Spleen (tissue), 11 donors: ENCODE results near the gene SERPINB12. TPM values are rescaled to one million over a fixed set of nuclear protein-coding genes. Genes with fewer than 3 reads are reported as not detected.

Source experiments
- DNase-seq: peaks from one replicate; pipeline ENCODE4 v3.0.0-alpha.2; 2020
- H3K27ac ChIP-seq, 8 donors: fragments of 200-600 bp; sonication (generic) in 7 of 8; 1 replicate in 4 of 8; 2 replicates in 4 of 8; pipeline versions ENCODE4 v1.5.0 to v1.8.0; 2016 to 2021; ENCODE audit warnings: inconsistent platforms in 4 of 8, mild to moderate bottlenecking in 4 of 8, moderate library complexity in 1 of 8
- H3K27me3 ChIP-seq, 7 donors: fragments of 200-600 bp; sonication (generic) in 6 of 7; replicated peaks in 1 of 7; 1 replicate in 4 of 7; 2 replicates in 3 of 7; pipeline versions ENCODE4 v1.5.0 to v1.8.0; 2016 to 2021; ENCODE audit warnings: inconsistent platforms in 3 of 7, mild to moderate bottlenecking in 1 of 7
- H3K36me3 ChIP-seq, 6 donors: fragments of 200-600 bp; sonication (generic) in 5 of 6; 1 replicate in 4 of 6; 2 replicates in 2 of 6; pipeline versions ENCODE4 v1.5.0 to v1.8.0; 2016 to 2021; ENCODE audit warnings: inconsistent platforms in 2 of 6
- H3K4me1 ChIP-seq, 6 donors: fragments of 200-600 bp; sonication (generic) in 5 of 6; 1 replicate in 3 of 6; 2 replicates in 3 of 6; pipeline versions ENCODE4 v1.5.0 to v1.8.0; 2016 to 2021; ENCODE audit warnings: inconsistent platforms in 3 of 6
- H3K4me3 ChIP-seq, 8 donors: fragments of 200-600 bp; sonication (generic) in 7 of 8; 1 replicate in 4 of 8; 2 replicates in 4 of 8; pipeline versions ENCODE4 v1.5.0 to v1.8.0; 2016 to 2021; ENCODE audit warnings: inconsistent platforms in 4 of 8, mild to moderate bottlenecking in 4 of 8, moderate library complexity in 2 of 8
- H3K9me3 ChIP-seq, 8 donors: fragments of 200-600 bp; sonication (generic) in 7 of 8; 1 replicate in 4 of 8; 2 replicates in 4 of 8; pipeline versions ENCODE4 v1.5.0 to v1.8.0; 2016 to 2021; ENCODE audit warnings: inconsistent platforms in 4 of 8
- POLR2A ChIP-seq, 3 donors: fragments of 450-650 bp; IDR thresholded peaks; one replicate each; pipeline ENCODE4 v1.5.1; 2017; ENCODE audit warnings: antibody characterized with exemption in 3 of 3, mild to moderate bottlenecking in 1 of 3
- POLR2AphosphoS5 ChIP-seq, 3 donors: sonication (generic); formaldehyde crosslinking; IDR thresholded peaks; one replicate each; pipeline ENCODE4 v1.5.1; 2017; ENCODE audit warnings: antibody characterized with exemption in 3 of 3
- WGBS, 5 donors: extraction: QIAGEN DNeasy Blood & Tissue Kit in 3 of 5; methylation state at CpG; one replicate each; pipeline versions ENCODE4 v1.1.5 to v1.1.7; 2013 to 2018; 5-methylcytosine and 5-hydroxymethylcytosine counted together
- intact Hi-C: fragments of 100-400 bp; cut with DNase I; formaldehyde crosslinking; loops from one replicate; pipeline ENCODE4 v1.15.0; 2023; ENCODE audit warnings: low total_unique reads
- polyA plus RNA-seq, 3 donors: library from polyadenylated mRNA; stranded (reverse); fragments of 200-250 nt; gene quantifications; one replicate each; pipeline ENCODE4 v1.2.1, GENCODE V29; 2013
- total RNA-seq, 7 donors: library from RNA; depleted of rRNA in 3 of 7; stranded (reverse); fragments of >200 nt in 3 of 7; fragmentation: NEBNext Ultra II Directional in 4 of 7; extraction: Animal tissue kit (Norgen Biotek cat#: 25700) in 4 of 7; gene quantifications; one replicate each; pipeline versions ENCODE4 v1.1.0 to v1.2.1, GENCODE V29; 2016 to 2021
- TF ChIP-seq, protein P1 (sequence below), 11 experiments: fragments of 200-600 bp in 7 of 11; fragments of 450-650 bp in 4 of 11; sonication (generic) in 4 of 11; IDR thresholded peaks in 8 of 11; conservative IDR thresholded peaks in 3 of 11; 1 replicate in 7 of 11; 2 replicates in 4 of 11; pipeline versions ENCODE4 v1.4.0 to v1.8.0; 2016 to 2021; ENCODE audit warnings: antibody characterized with exemption in 11 of 11, inconsistent platforms in 4 of 11, mild to moderate bottlenecking in 1 of 11
- donor health status: healthy with polysubstance abuse.
- donor health status: DM: no; HTN: no; CAD: no; lungs with moderate emphysema.
- donor health status: DM: no; HTN: no; CAD: no.
- donor health status: Bipolar disorder and iron deficiency.
- donor health status: healthy.
- donor health status: DM: no; HTN: no; CAD: no.
- donor health status: DM: yes; HTN: yes; CAD: no.

The SERPINB12 gene
- total and polyA plus RNA-seq, 10 donors, result not detected

DNA sequence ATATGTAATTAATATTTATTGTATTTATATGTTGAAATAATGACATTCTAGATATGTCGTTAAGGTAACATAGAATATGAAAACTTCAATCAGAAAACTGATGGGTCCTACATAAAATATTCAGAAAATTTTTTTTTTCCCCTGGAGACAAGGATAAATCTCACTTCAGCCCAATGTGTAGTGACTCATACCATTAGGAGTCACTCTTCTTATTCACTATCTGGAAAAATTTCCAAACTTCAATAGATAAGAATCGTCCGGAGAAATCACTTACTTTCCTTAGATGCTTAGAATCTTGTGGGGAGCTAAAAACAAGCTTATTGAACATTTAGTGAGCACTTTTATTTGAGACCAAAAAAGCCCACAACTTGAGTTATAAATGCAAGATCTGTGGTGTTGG, 49.6 kb downstream of the SERPINB12 start:
- Histone ChIP-seq H3K4me1 (peaks cover 0 to 4% (median 0%) of the 10 kb centered on the region in 6 donors), H3K27me3 (peaks cover 0 to 4% (median 0%) of the 10 kb centered on the region in 7 donors), H3K9me3 (no peaks in the 10 kb centered on the region), H3K4me3 (no peak overlapping the region), H3K36me3 (no peaks in the 10 kb centered on the region), H3K27ac (no peak overlapping the region)
- no peak for DNase-seq
- intact Hi-C loops, result no loop called here
- TF ChIP-seq POLR2AphosphoS5 (IDR thresholded peaks at IDR 0.05) (no peak), POLR2A (IDR thresholded peaks at IDR 0.05) (no peak)
- TF ChIP-seq, protein P1, sequence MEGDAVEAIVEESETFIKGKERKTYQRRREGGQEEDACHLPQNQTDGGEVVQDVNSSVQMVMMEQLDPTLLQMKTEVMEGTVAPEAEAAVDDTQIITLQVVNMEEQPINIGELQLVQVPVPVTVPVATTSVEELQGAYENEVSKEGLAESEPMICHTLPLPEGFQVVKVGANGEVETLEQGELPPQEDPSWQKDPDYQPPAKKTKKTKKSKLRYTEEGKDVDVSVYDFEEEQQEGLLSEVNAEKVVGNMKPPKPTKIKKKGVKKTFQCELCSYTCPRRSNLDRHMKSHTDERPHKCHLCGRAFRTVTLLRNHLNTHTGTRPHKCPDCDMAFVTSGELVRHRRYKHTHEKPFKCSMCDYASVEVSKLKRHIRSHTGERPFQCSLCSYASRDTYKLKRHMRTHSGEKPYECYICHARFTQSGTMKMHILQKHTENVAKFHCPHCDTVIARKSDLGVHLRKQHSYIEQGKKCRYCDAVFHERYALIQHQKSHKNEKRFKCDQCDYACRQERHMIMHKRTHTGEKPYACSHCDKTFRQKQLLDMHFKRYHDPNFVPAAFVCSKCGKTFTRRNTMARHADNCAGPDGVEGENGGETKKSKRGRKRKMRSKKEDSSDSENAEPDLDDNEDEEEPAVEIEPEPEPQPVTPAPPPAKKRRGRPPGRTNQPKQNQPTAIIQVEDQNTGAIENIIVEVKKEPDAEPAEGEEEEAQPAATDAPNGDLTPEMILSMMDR (IDR thresholded peaks at IDR 0.05 in 8 of 11, conservative IDR thresholded peaks at IDR 0.05 in 3 of 11), result no peak
- WGBS, 5 donors, result 74 to 94% (median 88%) methylated on average over 3 of the region's 3 CpGs

DNA sequence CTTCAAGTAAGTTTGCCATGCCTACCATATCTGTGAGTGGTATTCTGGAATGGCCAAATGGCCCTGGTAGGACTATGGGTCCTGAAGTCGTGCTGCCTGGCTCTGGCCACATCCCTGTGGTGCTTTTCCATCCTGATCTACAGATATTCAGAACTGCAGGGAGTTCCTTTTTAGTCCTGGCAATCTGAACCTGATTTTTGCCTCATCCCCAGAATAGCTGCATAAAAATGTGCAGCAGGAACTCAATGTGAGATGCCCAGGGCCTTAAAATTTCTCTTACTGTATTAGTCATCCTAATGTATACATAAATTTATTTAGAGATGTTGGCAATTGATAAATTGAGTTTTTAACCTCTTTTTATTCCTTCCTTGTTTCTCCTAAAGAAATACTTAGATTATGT, 50.3 kb downstream of the SERPINB12 start:
- no peak for DNase-seq
- Histone ChIP-seq H3K4me1 (peaks cover 0 to 4% (median 0%) of the 10 kb centered on the region in 6 donors), H3K27ac (no peak overlapping the region), H3K27me3 (peaks cover 0 to 4% (median 0%) of the 10 kb centered on the region in 7 donors), H3K4me3 (no peak overlapping the region), H3K9me3 (no peaks in the 10 kb centered on the region), H3K36me3 (no peaks in the 10 kb centered on the region)
- TF ChIP-seq, protein P1 (IDR thresholded peaks at IDR 0.05 in 8 of 11, conservative IDR thresholded peaks at IDR 0.05 in 3 of 11), result no peak
- no peak for TF ChIP-seq POLR2A (IDR thresholded peaks at IDR 0.05)
- no peak for TF ChIP-seq POLR2AphosphoS5 (IDR thresholded peaks at IDR 0.05)
- intact Hi-C loops, result no loop called here
- WGBS, 5 donors, result 40 to 60% (median 56%) methylated on average over 1 of the region's 1 CpG

DNA sequence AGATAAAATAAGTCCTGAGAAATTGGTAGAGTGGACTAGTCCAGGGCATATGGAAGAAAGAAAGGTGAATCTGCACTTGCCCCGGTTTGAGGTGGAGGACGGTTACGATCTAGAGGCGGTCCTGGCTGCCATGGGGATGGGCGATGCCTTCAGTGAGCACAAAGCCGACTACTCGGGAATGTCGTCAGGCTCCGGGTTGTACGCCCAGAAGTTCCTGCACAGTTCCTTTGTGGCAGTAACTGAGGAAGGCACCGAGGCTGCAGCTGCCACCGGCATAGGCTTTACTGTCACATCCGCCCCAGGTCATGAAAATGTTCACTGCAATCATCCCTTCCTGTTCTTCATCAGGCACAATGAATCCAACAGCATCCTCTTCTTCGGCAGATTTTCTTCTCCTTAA, 54.8 kb downstream of the SERPINB12 start:
- 78 to 89% (median 80%) methylated on average over 14 of the region's 14 CpGs for WGBS, 5 donors
- Histone ChIP-seq H3K4me3 (no peak overlapping the region), H3K36me3 (no peaks in the 10 kb centered on the region), H3K4me1 (no peaks in the 10 kb centered on the region), H3K27ac (no peak overlapping the region), H3K27me3 (no peaks in the 10 kb centered on the region), H3K9me3 (no peaks in the 10 kb centered on the region)
- TF ChIP-seq POLR2A (IDR thresholded peaks at IDR 0.05) (no peak), POLR2AphosphoS5 (IDR thresholded peaks at IDR 0.05) (no peak)
- TF ChIP-seq, protein P1 (IDR thresholded peaks at IDR 0.05 in 8 of 11, conservative IDR thresholded peaks at IDR 0.05 in 3 of 11), result no peak
- intact Hi-C loops, result no loop called here
- no peak for DNase-seq

DNA sequence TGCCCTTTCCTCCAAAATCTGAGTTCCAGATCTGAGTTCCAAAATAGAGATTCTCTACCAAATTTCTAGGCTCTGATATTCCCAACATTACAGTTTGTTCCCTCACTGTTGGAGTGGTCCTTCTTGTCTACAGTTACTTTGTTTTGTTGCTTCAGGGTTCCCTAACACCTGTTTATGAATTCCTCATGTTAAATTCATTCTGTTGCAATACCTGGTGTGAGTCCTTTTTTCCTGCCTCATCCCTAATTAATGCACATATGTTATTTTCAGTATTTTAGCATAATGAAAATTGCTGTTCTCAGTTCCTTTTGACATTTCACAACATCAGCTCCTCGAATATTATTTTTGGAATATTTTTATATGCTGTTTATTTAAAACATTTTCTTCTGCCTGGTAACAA, 61.2 kb downstream of the SERPINB12 start:
- no peak for DNase-seq
- no peak for TF ChIP-seq POLR2AphosphoS5 (IDR thresholded peaks at IDR 0.05)
- TF ChIP-seq, protein P1 (IDR thresholded peaks at IDR 0.05 in 8 of 11, conservative IDR thresholded peaks at IDR 0.05 in 3 of 11), result no peak
- no peak for TF ChIP-seq POLR2A (IDR thresholded peaks at IDR 0.05)
- Histone ChIP-seq H3K27ac (no peak overlapping the region), H3K9me3 (no peaks in the 10 kb centered on the region), H3K4me1 (no peaks in the 10 kb centered on the region), H3K36me3 (no peaks in the 10 kb centered on the region), H3K27me3 (no peaks in the 10 kb centered on the region), H3K4me3 (no peak overlapping the region)
- intact Hi-C loops, result no loop called here
- WGBS, 5 donors, result 51 to 71% (median 57%) methylated on average over 1 of the region's 1 CpG
